Thyroid gland (tissue), 4 donors: Measurements from ENCODE around the gene FMN1. TPM values are rescaled to one million over a fixed set of nuclear protein-coding genes. Genes with fewer than 3 reads are reported as not detected.
A peak's percentile ranks its signal among the peaks of the same experiment; 100 is the strongest.
"Not testable (repeated sequence)": the region's sequence is repeated elsewhere in the genome, so short reads cannot be mapped to it uniquely, and the experiment has no call there.

Source experiments
- DNase-seq, 2 donors: peaks; one replicate each; pipeline ENCODE4 v3.0.0-alpha.2; 2019
- H3K27ac ChIP-seq, 3 donors: fragments of 200-600 bp; sonication (generic); 1 replicate in 2 of 3; 2 replicates in 1 of 3; pipeline ENCODE4 v1.5.1; 2016 to 2019; ENCODE audit warnings: mild to moderate bottlenecking in 1 of 3, moderate library complexity in 1 of 3
- H3K27me3 ChIP-seq: fragments of 200-600 bp; sonication (generic); one replicate; pipeline ENCODE4 v1.5.1; 2019
- H3K36me3 ChIP-seq, 2 donors: fragments of 200-600 bp; sonication (generic); one replicate each; pipeline ENCODE4 v1.5.1; 2016 to 2019
- H3K4me1 ChIP-seq, 2 donors: fragments of 200-600 bp; sonication (generic); one replicate each; pipeline ENCODE4 v1.5.1; 2017 to 2019
- H3K4me3 ChIP-seq, 3 donors: fragments of 200-600 bp; sonication (generic); replicated peaks in 1 of 3; 1 replicate in 2 of 3; 2 replicates in 1 of 3; pipeline ENCODE4 v1.5.1; 2016; ENCODE audit warnings: mild to moderate bottlenecking in 1 of 3
- H3K9me3 ChIP-seq: fragments of 200-600 bp; sonication (generic); one replicate; pipeline ENCODE4 v1.5.1; 2017
- POLR2A ChIP-seq, 2 donors: fragments of 450-650 bp; IDR thresholded peaks; one replicate each; pipeline ENCODE4 v1.6.1; 2017; ENCODE audit warnings: antibody characterized with exemption in 2 of 2, mild to moderate bottlenecking in 2 of 2, moderate library complexity in 1 of 2
- WGBS, 2 donors: methylation state at CpG; one replicate each; pipeline ENCODE4 v1.1.5; 2017; 5-methylcytosine and 5-hydroxymethylcytosine counted together
- intact Hi-C: fragments of 100-400 bp; cut with DNase I; formaldehyde crosslinking; loops from one replicate; pipeline ENCODE4 v1.15.1; 2023
- total RNA-seq, 4 donors: library from RNA; depleted of rRNA; stranded (reverse); fragments of >200 nt; gene quantifications; one replicate each; pipeline ENCODE4 v1.2.3, GENCODE V29; 2016
- TF ChIP-seq, protein P1 (sequence below), 6 experiments: fragments of 200-600 bp in 3 of 6; fragments of 450-650 bp in 3 of 6; sonication (generic) in 3 of 6; IDR thresholded peaks; one replicate each; pipeline ENCODE4 v1.5.1; 2016 to 2019; ENCODE audit warnings: antibody characterized with exemption in 6 of 6, mild to moderate bottlenecking in 2 of 6, inconsistent platforms in 1 of 6, moderate library complexity in 1 of 6

FMN1 gene
- total RNA-seq, 4 donors from 2014 or later: 13.8 to 28.3 (median 22.5) TPM

DNA sequence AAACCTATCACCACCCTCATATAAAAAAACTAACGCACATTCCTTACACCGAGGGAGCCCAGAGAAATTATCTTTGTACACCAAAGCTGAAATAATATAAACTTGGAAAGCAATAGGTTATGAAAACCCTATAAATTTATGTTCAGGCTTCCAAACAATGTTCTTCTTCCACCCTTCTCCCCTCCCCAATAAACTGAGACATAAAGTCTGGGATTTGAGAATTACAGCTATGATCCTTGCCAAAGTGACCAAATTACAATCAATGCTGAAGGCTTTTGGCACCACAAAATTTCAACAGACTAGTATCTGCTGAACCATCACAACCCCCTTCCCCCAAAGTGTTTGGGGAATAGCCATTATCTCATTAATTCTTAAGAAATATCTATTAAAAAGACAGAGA is 237.8 kb downstream of the FMN1 start:
- no peaks in the 10 kb centered on the region for H3K9me3 ChIP-seq
- intact Hi-C loops: loop anchor here (10.0 kb wide), 1 partner anchor 62 kb away; no protein-coding TSS in a partner anchor
- H3K4me1 ChIP-seq: peaks cover 9 to 10% of the 10 kb centered on the region in 2 donors
- no peak overlapping the region for H3K4me3 ChIP-seq
- DNase-seq: no peak
- no peaks in the 10 kb centered on the region for H3K27me3 ChIP-seq
- 84 to 87% methylated on average over 2 of the region's 2 CpGs for WGBS, 2 donors
- H3K27ac ChIP-seq: no peak overlapping the region
- no peaks in the 10 kb centered on the region for H3K36me3 ChIP-seq
- no peak for TF ChIP-seq POLR2A (IDR thresholded peaks at IDR 0.05)
- TF ChIP-seq, protein P1, sequence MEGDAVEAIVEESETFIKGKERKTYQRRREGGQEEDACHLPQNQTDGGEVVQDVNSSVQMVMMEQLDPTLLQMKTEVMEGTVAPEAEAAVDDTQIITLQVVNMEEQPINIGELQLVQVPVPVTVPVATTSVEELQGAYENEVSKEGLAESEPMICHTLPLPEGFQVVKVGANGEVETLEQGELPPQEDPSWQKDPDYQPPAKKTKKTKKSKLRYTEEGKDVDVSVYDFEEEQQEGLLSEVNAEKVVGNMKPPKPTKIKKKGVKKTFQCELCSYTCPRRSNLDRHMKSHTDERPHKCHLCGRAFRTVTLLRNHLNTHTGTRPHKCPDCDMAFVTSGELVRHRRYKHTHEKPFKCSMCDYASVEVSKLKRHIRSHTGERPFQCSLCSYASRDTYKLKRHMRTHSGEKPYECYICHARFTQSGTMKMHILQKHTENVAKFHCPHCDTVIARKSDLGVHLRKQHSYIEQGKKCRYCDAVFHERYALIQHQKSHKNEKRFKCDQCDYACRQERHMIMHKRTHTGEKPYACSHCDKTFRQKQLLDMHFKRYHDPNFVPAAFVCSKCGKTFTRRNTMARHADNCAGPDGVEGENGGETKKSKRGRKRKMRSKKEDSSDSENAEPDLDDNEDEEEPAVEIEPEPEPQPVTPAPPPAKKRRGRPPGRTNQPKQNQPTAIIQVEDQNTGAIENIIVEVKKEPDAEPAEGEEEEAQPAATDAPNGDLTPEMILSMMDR (IDR thresholded peaks at IDR 0.05): no peak

DNA sequence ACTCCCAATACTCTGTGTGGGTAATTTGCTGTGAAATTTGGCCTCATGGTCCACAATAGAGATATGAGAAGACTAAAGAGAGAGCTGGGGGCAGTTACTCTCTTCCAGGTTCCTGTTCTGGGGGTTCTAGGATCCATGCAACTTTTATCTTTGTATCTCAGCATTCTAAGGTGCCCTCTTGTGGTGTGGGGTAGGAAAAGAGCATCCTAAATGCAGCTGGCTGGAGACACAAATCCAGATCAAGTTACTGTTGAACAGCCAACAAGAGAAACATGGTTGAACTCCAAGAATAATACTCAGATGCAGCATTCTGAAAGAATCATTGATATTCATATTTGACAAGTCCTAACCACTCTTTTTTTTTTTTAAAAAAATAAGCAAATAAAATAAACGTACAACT is 238.5 kb downstream of the FMN1 start:
- Histone ChIP-seq H3K9me3 (no peaks in the 10 kb centered on the region), H3K36me3 (no peaks in the 10 kb centered on the region), H3K27ac (no peak overlapping the region), H3K27me3 (no peaks in the 10 kb centered on the region), H3K4me3 (no peak overlapping the region), H3K4me1 (peaks cover 9 to 10% of the 10 kb centered on the region in 2 donors)
- 59 to 61% methylated on average over 1 of the region's 1 CpG for WGBS, 2 donors
- no peak for TF ChIP-seq POLR2A (IDR thresholded peaks at IDR 0.05)
- TF ChIP-seq, protein P1 (IDR thresholded peaks at IDR 0.05): peak in 3 of 6 experiments; percentile 16 to 23 (median 22)
- DNase-seq: no peak
- intact Hi-C loops: loop anchor here (10.0 kb wide), 1 partner anchor 61 kb away; no protein-coding TSS in a partner anchor

DNA sequence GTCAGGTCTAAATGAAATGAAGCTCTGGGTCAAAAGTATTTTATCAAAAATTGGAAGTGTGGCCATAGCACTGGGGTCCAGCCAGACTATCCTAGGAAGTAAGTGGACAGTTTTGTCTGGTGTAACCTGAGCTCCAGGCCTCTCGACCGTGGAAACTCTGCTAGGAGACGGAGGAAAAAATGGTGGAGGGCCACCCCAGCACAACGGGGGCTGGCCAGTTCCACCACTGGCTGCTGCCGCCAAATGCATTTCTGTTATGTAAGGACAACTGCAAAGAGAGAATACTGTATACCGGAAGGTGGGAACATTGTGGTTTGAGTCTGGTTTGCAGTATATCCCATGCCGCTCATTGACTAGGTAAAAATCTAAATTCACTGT is 241.0 kb downstream of the FMN1 start:
- DNase-seq: no peak
- TF ChIP-seq POLR2A (IDR thresholded peaks at IDR 0.05): no peak
- TF ChIP-seq, protein P1 (IDR thresholded peaks at IDR 0.05): no peak
- no peak overlapping the region for H3K27ac ChIP-seq
- no peak overlapping the region for H3K4me3 ChIP-seq
- intact Hi-C loops: loop anchor here (10.0 kb wide), 1 partner anchor 59 kb away; no protein-coding TSS in a partner anchor
- no peaks in the 10 kb centered on the region for H3K36me3 ChIP-seq
- 78 to 85% methylated on average over 7 of the region's 7 CpGs for WGBS, 2 donors
- H3K9me3 ChIP-seq: no peaks in the 10 kb centered on the region
- H3K4me1 ChIP-seq: peaks cover 4 to 5% of the 10 kb centered on the region in 2 donors
- no peaks in the 10 kb centered on the region for H3K27me3 ChIP-seq

DNA sequence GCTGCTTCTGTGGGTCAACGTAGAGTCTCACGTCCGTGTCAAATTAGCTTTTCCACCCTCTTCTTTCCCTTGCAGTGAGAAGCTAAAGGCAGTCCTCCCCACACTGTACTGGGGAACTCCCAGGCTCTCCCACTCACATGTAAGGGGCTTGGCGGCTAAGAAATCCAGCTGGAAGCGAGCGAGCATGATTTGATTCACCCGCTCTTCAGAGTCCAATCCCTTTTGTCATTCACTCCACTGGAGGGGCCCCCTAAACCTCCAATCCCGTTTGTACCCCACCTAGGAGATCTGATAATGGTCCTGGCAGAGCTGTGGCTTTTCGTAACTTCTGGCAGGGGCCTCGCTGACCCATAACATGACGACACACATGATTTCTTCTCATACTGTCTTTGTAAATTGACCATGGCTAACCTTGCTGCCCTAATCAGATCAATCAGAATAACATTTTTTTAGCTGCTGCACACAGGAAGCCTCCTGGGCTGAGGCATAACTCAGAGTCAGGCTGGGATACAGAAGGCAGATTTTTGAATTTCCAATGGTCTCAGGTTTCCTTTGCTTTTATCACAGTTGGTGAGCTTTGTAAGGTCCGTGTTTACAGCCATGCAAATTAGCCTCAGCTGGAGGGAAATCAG is 241.5 kb downstream of the FMN1 start:
- H3K9me3 ChIP-seq: no peaks in the 10 kb centered on the region
- 72 to 74% methylated on average over 12 of the region's 12 CpGs for WGBS, 2 donors
- H3K27ac ChIP-seq: no peak overlapping the region
- H3K27me3 ChIP-seq: no peaks in the 10 kb centered on the region
- DNase-seq: no peak
- peaks cover 4 to 5% of the 10 kb centered on the region in 2 donors for H3K4me1 ChIP-seq
- no peak overlapping the region for H3K4me3 ChIP-seq
- TF ChIP-seq, protein P1 (IDR thresholded peaks at IDR 0.05): no peak
- TF ChIP-seq POLR2A (IDR thresholded peaks at IDR 0.05): no peak
- intact Hi-C loops: loop anchor here (10.0 kb wide), 1 partner anchor 58 kb away; no protein-coding TSS in a partner anchor
- no peaks in the 10 kb centered on the region for H3K36me3 ChIP-seq

GRCh38 chr15:32951736-32952464 is 242.6 kb downstream of the FMN1 start:
- H3K36me3 ChIP-seq: no peaks in the 10 kb centered on the region

DNA sequence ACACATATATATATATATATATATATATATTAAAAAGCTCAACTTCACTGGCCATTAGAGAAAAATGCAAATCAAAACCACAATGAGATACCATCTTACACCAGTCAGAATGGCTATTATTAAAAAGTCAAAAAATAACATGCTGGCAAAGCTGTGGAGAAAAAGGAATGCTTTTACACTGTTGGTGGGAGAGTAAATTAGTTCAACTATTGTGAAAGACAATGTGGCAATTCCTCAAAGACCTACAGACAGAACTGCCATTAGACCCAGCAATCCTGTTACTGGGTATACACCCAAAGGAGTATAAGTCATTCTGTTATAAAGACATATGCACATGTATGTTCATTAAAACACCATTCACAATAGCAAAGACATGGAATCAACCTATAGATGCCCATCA is 244.5 kb downstream of the FMN1 start:
- H3K9me3 ChIP-seq, DNase-seq, H3K4me3 ChIP-seq, H3K4me1 ChIP-seq, H3K27me3 ChIP-seq, H3K36me3 ChIP-seq, H3K27ac ChIP-seq: not testable (repeated sequence)
- intact Hi-C loops: loop anchor here (10.0 kb wide), 1 partner anchor 55 kb away; no protein-coding TSS in a partner anchor

More at GRCh38 chr15:32951736-32952464, 242.6 kb downstream of the FMN1 start:
- intact Hi-C loops: loop anchor here (10.0 kb wide), 1 partner anchor 57 kb away; no protein-coding TSS in a partner anchor
- H3K27me3 ChIP-seq: no peaks in the 10 kb centered on the region
- H3K4me1 ChIP-seq: peaks cover 3 to 4% of the 10 kb centered on the region in 2 donors
- WGBS, 2 donors: 85% methylated on average over 4 of the region's 4 CpGs
- H3K9me3 ChIP-seq: no peaks in the 10 kb centered on the region
- no peak for DNase-seq
- no peak overlapping the region for H3K27ac ChIP-seq
- TF ChIP-seq POLR2A (IDR thresholded peaks at IDR 0.05): no peak
- TF ChIP-seq, protein P1 (IDR thresholded peaks at IDR 0.05): no peak
- no peak overlapping the region for H3K4me3 ChIP-seq
